ENCODE data around the gene HMBS. TPM values are rescaled to one million over a fixed set of nuclear protein-coding genes. Genes with fewer than 3 reads are reported as not detected.

Gene HMBS
- total RNA-seq, 2 experiments from 2014 or later: 40.5 to 41.3 TPM

DNA sequence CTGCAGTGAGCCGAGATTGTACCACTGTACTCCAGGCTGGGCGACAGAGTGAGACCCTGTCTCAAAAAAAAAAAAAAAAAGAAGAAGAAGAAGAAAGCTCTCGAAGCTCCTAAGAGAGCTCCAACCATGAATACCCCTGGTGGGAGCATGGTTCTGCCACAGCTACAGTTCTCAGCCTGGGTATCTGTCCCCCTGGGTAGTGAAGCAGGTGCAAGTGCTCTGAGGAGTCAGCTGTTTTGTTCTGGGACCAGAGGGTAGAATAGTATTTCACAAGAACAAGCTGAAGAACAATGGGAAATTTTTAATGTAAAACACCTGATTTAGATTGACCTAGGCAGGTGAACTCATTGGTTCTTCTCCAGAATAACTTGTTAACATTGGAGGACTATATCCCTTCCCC lies 23.4 kb upstream of the HMBS start:
- ChIA-PET CTCF (interaction anchor here (0.8 kb wide), 1 partner anchor 10 kb away, joined by 3 read pairs; no protein-coding TSS in a partner anchor), POLR2A (no interaction called here)

DNA sequence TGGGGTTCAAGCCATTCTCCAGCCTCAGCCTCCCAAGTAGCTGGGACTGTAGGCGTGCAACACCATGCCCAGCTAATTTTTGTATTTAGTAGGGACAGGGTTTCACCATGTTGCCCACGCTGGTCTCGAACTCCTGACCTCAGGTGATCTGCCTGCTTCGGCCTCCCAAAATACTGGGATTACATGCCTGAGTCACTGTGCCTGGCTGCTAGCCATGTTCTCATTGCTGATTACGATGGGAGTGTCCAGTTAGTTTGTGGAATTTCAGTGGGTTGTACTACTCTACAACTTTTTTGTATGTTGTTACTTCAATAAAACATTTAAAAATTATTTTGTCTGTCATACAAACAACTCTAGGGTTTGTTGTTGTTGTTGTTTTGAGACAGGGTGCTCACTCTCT lies 21.9 kb upstream of the HMBS start:
- ChIA-PET POLR2A (no interaction called here), CTCF (interaction anchor here (0.6 kb wide), 1 partner anchor 36 kb away, joined by 3 read pairs; no protein-coding TSS in a partner anchor)

DNA sequence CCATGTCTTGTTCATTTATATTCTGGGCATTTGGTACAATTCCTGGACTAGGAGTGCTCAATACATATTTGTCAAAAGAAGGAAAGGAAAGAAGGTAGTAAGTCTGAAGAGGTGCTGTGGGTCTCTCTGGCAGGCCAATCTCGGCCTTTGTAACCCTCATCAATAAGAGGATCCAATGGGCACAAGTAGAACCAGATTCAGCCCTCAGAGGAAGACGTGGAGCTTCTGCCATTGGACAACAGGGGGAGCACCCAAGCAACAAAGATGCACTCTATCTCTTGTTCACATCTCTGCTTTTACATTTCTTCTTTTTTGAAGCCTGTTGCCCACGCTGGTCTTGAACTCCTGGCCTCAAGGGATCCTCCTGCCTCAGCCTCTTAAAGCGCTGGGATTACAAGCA lies 19.3 kb upstream of the HMBS start:
- CTCF ChIA-PET: interaction anchor here (0.8 to 2.2 kb wide), 4 partner anchors 9 to 140 kb away, joined by 3 to 9 read pairs (median 5); partner anchors contain the start of genes CBL and HMBS
- POLR2A ChIA-PET: no interaction called here

DNA sequence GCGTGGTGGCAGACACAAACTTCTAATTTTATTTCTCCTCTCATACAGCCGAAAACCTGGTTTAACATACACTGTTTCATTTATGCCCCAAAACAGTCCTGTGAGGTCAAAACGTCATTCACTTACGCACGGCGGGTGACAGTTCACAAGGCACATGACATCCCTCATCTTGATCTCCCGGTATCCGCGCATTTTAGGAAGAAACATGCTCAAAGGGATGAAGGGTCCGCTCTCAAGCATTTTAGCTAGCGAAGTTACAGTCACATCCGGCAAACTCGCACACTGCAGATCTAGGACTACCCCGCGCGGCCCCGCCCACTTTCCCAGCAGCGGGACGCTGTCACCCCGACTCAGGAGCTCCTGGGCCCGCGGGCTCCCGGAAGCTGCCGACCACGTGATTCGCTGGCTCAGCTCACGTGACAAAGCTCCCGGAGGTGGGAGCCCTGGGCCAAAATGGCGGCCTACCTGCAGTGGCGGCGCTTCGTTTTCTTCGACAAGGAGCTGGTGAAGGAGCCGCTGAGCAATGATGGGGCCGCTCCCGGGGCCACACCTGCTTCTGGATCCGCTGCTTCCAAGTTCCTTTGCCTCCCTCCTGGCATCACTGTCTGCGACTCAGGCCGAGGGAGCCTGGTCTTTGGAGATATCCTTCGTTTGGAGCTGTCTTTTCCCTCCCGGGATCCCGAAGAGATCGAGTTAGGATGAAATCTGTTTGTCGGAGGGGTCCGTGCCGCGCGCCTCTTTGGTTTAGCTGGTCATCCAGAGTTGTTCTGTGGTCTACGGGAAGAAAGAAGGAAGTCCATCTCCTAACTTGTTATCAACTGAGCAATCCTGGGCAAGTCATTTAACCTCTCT lies 17.1 kb upstream of the HMBS start, which contains the start of gene VPS11:
TSS of gene VPS11 (plus strand) at position 448 of the 852 bp plus-strand sequence. CDS start at position 454, 6 bp downstream.
- POLR2A ChIA-PET: interaction anchor here (0.7 to 2.0 kb wide), 10 partner anchors 11 to 139 kb away, joined by 3 to 21 read pairs (median 5); partner anchors contain the start of genes CBL, DPAGT1, HINFP and HMBS
- CTCF ChIA-PET: interaction anchor here (0.7 to 1.6 kb wide), 12 partner anchors 11 to 273 kb away, joined by 3 to 8 read pairs (median 4); partner anchors contain the start of genes DPAGT1 and HMBS

DNA sequence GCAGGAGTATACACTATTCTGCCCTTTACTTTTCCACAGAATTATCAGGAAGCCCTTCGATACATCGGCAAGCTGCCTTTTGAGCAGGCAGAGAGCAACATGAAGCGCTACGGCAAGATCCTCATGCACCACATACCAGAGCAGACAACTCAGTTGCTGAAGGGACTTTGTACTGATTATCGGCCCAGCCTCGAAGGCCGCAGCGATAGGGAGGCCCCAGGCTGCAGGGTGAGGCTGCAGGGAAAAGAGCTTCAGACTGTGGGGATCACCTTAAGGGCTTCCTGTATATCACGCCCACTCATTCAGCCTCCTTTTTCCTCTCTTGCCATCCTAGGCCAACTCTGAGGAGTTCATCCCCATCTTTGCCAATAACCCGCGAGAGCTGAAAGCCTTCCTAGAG lies 6.8 kb upstream of the HMBS start:
- ChIA-PET CTCF (no interaction called here), POLR2A (no interaction called here)

DNA sequence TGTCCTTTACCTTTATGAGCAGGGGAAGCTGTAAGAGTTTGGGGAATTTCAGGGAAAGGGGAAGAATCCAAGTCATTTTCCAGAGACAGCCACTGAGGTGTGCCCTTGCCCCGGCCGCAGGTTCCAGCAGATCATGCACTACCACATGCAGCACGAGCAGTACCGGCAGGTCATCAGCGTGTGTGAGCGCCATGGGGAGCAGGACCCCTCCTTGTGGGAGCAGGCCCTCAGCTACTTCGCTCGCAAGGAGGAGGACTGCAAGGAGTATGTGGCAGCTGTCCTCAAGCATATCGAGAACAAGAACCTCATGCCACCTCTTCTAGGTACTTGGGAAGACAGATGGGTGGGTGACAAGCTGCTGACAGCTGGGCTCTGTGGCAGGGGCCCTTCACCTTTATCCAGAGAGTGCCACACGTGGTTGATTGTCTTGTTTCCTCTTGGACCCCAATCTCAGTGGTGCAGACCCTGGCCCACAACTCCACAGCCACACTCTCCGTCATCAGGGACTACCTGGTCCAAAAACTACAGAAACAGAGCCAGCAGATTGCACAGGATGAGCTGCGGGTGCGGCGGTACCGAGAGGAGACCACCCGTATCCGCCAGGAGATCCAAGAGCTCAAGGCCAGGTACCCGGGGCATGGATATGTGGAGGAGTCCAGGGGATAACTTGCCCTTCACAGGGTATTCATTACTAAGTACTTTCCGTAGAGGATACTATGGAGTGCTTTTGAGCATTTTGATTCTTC lies 5.8 kb upstream of the HMBS start:
- ChIA-PET POLR2A (interaction anchor here (0.5 kb wide), 1 partner anchor 58 kb away, joined by 7 read pairs; no protein-coding TSS in a partner anchor), CTCF (no interaction called here)

DNA sequence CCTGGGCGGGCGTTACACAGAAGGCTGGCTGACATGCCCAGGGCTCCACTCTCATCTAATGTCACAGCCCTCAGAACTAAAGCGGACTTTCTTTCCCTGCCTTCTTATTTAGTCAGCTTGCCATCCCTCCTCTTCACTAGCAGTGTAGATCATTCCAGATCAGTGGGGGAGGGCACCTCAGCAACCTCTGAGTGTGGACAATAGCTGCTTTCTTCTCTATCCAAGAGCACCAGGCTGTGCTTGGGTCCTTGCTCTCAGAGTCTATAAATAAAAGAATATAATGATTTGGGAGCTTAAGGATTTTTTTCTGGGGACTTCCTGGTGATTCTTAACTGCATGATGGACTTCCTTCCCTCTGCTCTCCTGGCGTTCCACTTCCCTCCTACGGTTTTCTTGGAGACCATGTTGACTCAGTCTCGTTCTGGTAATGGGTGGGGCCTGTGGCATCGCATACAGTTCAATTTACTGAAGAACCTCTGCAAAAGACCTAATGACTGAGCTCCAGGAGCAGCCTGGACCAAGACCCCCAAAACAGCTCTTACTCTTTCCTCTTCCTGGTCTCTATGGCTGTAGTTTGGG lies 2.9 kb upstream of the HMBS start:
- POLR2A ChIA-PET: no interaction called here
- CTCF ChIA-PET: interaction anchor here (0.9 to 1.1 kb wide), 2 partner anchors 9 to 14 kb away, joined by 3 read pairs; partner anchors contain the start of gene VPS11

DNA sequence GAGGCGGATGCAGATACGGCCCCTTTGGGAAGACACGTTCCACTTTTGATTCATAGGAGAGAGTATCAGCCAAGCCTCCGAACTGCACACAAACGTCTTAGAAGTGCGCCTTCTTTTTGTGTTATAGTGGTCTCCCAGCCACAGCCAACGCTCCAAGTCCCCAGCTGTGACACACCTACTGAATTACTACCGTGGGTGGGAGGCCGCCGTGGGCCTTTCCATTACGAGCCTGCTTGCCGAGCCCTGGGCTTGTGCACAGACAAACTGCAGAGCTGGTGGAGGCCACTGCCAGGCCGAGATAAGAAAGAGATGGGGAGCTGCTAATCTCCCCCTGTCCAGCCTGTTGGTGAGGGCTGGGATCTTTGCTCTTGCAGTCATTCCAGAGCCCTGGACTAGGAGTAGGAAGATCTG lies 761 bp downstream of the HMBS start:
- CTCF ChIA-PET: interaction anchor here (0.6 to 3.0 kb wide), 9 partner anchors 10 to 334 kb away, joined by 3 to 18 read pairs (median 3); partner anchors contain the start of genes C2CD2L, SLC37A4 and VPS11
- POLR2A ChIA-PET: interaction anchor here (0.6 to 3.2 kb wide), 13 partner anchors 10 to 235 kb away, joined by 3 to 44 read pairs (median 7); partner anchors contain the start of gene VPS11

DNA sequence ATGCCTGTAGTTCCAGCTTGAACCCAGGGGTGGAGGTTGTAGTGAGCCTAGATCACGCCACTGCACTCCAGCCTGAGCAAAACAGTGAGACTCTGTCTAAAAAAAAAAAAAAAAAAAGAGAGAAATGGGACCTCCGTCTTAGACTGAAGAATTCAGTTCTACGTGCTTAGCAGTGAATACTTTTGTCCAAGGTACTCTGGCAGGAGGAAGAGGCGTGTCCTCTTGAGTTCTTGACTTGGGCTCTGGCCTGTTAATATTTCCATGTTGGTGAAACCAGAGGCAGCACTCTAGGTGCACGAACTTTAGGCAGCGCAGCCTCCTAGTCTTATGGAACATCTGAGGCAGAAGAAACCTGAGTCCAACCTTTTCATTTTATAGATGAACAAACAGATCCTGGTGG lies 2.4 kb downstream of the HMBS start:
- ChIA-PET POLR2A (interaction anchor here (3.2 kb wide), 1 partner anchor 8 kb away, joined by 44 read pairs; a partner anchor contains a TSS), CTCF (interaction anchor here (0.6 to 0.7 kb wide), 2 partner anchors 110 to 794 kb away, joined by 3 read pairs; no protein-coding TSS in a partner anchor)

DNA sequence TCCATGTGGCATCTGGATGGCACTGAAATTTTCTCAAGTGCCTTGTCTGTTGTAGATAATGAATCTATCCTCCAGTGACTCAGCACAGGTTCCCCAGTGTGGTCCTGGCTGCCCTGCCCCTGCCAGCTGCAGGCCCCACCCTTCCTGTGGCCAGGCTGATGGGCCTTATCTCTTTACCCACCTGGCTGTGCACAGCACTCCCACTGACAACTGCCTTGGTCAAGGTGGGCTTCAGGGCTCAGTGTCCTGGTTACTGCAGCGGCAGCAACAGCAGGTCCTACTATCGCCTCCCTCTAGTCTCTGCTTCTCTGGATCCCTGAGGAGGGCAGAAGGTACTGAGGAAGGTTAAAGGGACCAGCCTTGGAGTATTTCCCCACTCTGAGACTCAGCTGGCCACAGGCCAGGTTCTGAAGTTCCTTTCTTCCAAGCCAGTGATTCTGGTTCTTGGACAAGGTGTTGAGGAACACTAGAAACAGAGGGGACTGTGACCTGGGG lies 3.1 kb downstream of the HMBS start:
- CTCF ChIA-PET: interaction anchor here (0.7 kb wide), 1 partner anchor 109 kb away, joined by 3 read pairs; no protein-coding TSS in a partner anchor

DNA sequence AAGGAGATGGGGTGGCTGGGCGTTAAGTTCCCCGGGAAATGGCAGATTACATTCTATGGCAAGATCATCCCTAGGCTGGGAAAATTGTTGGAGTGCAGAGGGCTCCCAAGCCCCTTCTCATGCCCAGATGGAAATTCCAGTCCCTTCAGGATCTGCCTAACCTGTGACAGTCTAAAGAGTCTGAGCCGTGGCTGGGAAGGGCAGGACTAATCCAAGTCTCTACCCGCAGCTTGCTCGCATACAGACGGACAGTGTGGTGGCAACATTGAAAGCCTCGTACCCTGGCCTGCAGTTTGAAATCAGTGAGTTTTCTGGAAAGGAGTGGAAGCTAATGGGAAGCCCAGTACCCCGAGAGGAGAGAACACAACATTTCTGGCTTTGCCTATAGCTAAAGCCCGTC lies 3.7 kb downstream of the HMBS start:
- ChIA-PET CTCF (no interaction called here), POLR2A (no interaction called here)

More for the DNA sequence above, 3.1 kb downstream of the HMBS start:
- POLR2A ChIA-PET: no interaction called here

DNA sequence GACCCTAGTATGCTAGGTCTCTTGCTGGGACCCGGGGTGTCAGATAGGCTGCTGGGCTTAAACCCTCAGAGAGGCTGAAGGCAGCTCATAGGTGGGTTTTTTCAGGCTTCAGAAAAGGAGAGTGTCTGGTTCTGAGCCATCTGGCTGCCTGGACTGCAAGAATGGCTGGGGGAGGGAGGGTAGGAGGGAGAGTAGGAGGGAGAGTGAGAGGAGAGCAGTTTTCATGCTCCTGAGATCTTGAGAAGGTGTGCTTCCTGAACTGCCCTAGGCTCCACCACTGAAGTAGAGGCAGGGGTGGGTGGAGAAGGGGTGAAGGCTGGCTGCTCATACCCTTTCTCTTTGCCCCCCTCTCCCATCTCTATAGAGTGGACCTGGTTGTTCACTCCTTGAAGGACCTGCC lies 4.6 kb downstream of the HMBS start:
- ChIA-PET CTCF (no interaction called here), POLR2A (interaction anchor here (0.5 kb wide), 1 partner anchor 217 kb away, joined by 5 read pairs; no protein-coding TSS in a partner anchor)

DNA sequence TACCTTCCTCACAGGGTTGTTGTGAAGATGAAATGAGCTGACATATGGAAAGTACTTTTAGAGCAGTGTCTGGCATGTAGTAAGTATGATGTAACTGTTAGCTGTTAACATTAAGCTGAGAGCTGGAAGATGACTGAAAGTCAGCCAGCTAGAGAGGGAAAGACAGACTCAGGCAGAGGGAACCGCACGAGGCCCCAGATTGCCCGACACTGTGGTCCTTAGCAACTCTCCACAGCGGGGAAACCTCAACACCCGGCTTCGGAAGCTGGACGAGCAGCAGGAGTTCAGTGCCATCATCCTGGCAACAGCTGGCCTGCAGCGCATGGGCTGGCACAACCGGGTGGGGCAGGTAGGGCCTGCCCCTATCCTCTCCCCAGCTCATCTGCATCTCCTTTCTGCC lies 6.5 kb downstream of the HMBS start:
- ChIA-PET CTCF (interaction anchor here (0.7 to 1.4 kb wide), 2 partner anchors 16 to 17 kb away, joined by 3 read pairs; partner anchors contain the start of gene C2CD2L), POLR2A (interaction anchor here (0.6 kb wide), 1 partner anchor 68 kb away, joined by 3 read pairs; no protein-coding TSS in a partner anchor)

DNA sequence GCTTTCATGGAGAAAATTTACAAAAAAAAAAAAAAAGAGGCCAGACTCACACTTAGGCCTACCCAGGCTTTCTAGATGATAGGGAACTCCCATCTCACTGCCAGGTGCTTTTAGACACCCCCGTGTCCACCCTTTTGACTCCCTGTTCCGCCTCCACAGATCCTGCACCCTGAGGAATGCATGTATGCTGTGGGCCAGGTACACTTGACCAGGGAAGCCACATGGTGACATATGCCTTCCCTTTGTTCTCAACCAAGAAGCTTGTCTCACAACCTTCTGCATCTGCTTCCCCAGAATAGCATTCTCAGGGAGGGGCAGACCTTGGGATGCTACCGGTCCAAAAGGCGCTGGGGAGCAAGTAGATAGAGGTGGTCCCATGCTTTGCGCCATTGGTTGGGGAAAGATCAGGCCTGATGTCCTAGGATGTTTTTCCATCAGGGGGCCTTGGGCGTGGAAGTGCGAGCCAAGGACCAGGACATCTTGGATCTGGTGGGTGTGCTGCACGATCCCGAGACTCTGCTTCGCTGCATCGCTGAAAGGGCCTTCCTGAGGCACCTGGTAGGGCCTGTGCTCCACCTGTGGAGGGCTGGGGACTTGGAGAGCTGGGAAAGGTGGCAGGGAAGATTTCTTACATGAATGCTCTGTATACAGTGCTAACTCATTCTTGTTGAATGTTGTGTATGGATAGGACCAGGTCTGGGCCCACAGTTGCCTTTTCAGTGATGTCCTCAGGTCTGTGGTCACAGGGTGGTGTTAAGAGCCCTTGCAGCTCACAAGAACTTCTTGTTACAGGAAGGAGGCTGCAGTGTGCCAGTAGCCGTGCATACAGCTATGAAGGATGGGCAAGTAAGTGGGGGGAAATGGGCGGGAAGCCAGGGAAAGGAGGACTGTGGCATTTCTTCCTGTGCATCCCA lies 7.5 kb downstream of the HMBS start:
- ChIA-PET POLR2A (interaction anchor here (0.5 to 1.1 kb wide), 3 partner anchors 10 to 69 kb away, joined by 3 to 4 read pairs (median 4); no protein-coding TSS in a partner anchor), CTCF (interaction anchor here (1.4 kb wide), 1 partner anchor 15 kb away, joined by 3 read pairs; the partner anchor contains the start of gene C2CD2L)

DNA sequence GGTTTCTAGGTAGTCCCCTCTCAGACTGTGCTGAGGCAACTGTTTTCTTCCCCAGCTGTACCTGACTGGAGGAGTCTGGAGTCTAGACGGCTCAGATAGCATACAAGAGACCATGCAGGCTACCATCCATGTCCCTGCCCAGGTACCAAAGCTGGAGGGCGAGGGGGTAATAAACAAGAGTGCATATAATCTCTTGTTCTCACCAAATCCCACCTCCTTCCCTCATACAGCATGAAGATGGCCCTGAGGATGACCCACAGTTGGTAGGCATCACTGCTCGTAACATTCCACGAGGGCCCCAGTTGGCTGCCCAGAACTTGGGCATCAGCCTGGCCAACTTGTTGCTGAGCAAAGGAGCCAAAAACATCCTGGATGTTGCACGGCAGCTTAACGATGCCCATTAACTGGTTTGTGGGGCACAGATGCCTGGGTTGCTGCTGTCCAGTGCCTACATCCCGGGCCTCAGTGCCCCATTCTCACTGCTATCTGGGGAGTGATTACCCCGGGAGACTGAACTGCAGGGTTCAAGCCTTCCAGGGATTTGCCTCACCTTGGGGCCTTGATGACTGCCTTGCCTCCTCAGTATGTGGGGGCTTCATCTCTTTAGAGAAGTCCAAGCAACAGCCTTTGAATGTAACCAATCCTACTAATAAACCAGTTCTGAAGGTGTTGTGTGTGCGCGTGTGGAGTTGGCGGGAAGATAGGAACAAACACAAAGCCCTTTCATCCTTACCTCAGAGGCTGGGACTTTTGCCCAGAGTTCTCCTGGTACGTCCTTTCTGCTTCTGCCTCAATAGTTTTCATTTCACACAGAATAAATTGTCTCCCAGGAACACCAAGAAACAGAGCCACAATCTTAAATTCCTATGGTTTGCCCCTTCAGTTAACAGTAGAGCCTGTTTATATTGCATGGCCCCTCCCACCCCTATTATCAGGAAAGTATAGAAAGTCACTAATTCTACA lies 8.5 kb downstream of the HMBS start:
- CTCF ChIA-PET: interaction anchor here (1.2 kb wide), 1 partner anchor 16 kb away, joined by 3 read pairs; no protein-coding TSS in a partner anchor

More for the DNA sequence above, 8.5 kb downstream of the HMBS start:
- POLR2A ChIA-PET: interaction anchor here (1.1 to 2.8 kb wide), 2 partner anchors 8 to 9 kb away, joined by 3 to 44 read pairs; partner anchors contain the start of gene HMBS

Measured in activated CD8-positive, alpha-beta memory T cell treated with anti-CD3 and anti-CD28 coated beads for 36 hours (primary cell).